CD4-positive, CD25-positive, alpha-beta regulatory T cell (primary cell): Measurements from ENCODE around the gene ABCC1. TPM values are rescaled to one million over a fixed set of nuclear protein-coding genes. Genes with fewer than 3 reads are reported as not detected.
A peak's percentile ranks its signal among the peaks of the same experiment; 100 is the strongest.

Source experiments
- ATAC-seq, 2 donors: fragments of 150-1000 bp; cut with Tn5 transposase; one replicate each; pipeline ENCODE4 v1.10.0; 2021; ENCODE audit warnings: low read depth in 2 of 2, moderate number of reproducible peaks in 2 of 2, moderate library complexity in 1 of 2
- DNase-seq, 3 donors: peaks; one replicate each; pipeline versions ENCODE4 v3.0.0 to v3.0.0-alpha.2; 2012 to 2022; ENCODE audit warnings: mixed read lengths in 1 of 3
- H3K27ac ChIP-seq: one replicate; pipeline ENCODE4 v1.7.0; 2013; ENCODE audit warnings: mild to moderate bottlenecking, low read length; ENCODE audit not compliant: insufficient read depth, poor library complexity, severe bottlenecking
- H3K27me3 ChIP-seq: one replicate; pipeline ENCODE4 v1.7.0; 2013; ENCODE audit warnings: low read length; ENCODE audit not compliant: control insufficient read depth, insufficient read depth
- H3K36me3 ChIP-seq: one replicate; pipeline ENCODE4 v1.7.0; 2013; ENCODE audit warnings: mild to moderate bottlenecking, low read length, moderate library complexity; ENCODE audit not compliant: control insufficient read depth, insufficient read depth
- H3K4me1 ChIP-seq: 2 replicates; pipeline ENCODE4 v1.7.0; 2013; ENCODE audit warnings: mild to moderate bottlenecking, low read length; ENCODE audit not compliant: insufficient read depth, control insufficient read depth, poor library complexity, severe bottlenecking
- H3K4me3 ChIP-seq: one replicate; pipeline ENCODE4 v1.7.0; 2013; ENCODE audit warnings: low read depth, mild to moderate bottlenecking, low read length, moderate library complexity
- H3K9me3 ChIP-seq, 2 experiments: 1 replicate in 1 of 2; 2 replicates in 1 of 2; pipeline ENCODE4 v1.7.0; 2013; ENCODE audit warnings: low read length in 2 of 2, mild to moderate bottlenecking in 1 of 2, moderate library complexity in 1 of 2; ENCODE audit not compliant: control insufficient read depth in 2 of 2
- H3K27ac Mint-ChIP-seq, 3 donors: one replicate each; pipeline ENCODE4 v1.8.0; 2020 to 2022; ENCODE audit warnings: mild to moderate bottlenecking in 3 of 3, mixed read lengths in 3 of 3, moderate library complexity in 2 of 3
- H3K27me3 Mint-ChIP-seq: one replicate; pipeline ENCODE4 v1.8.0; 2022; ENCODE audit warnings: mild to moderate bottlenecking, mixed read lengths
- H3K36me3 Mint-ChIP-seq: one replicate; pipeline ENCODE4 v1.8.0; 2020; ENCODE audit warnings: mixed read lengths
- H3K4me1 Mint-ChIP-seq, 4 donors: one replicate each; pipeline ENCODE4 v1.8.0; 2020 to 2022; ENCODE audit warnings: mixed read lengths in 4 of 4, mild to moderate bottlenecking in 1 of 4
- H3K4me3 Mint-ChIP-seq, 4 donors: one replicate each; pipeline ENCODE4 v1.8.0; 2020 to 2022; ENCODE audit warnings: mild to moderate bottlenecking in 4 of 4, mixed read lengths in 4 of 4, moderate library complexity in 3 of 4
- H3K9me3 Mint-ChIP-seq, 7 donors: one replicate each; pipeline ENCODE4 v1.8.0; 2020 to 2022; ENCODE audit warnings: mixed read lengths in 7 of 7, mild to moderate bottlenecking in 3 of 7, moderate library complexity in 2 of 7
- polyA plus RNA-seq, 4 donors: library from polyadenylated mRNA; unstranded; fragments of 300-500 nt; fragmentation: Illumina TruSeq; gene quantifications; one replicate each; pipeline ENCODE4 v1.2.3, GENCODE V29; 2021
- total RNA-seq: library from RNA; stranded (reverse); gene quantifications from one replicate; pipeline ENCODE4 v1.2.3, GENCODE V29; 2022

ABCC1 gene
- total and polyA plus RNA-seq, 5 donors from 2014 or later = 6.9 to 103 (median 8.7) TPM

- Histone ChIP-seq H3K4me1 (peaks cover 27% of the 10 kb centered on the region), H3K4me3 (peak overlapping the region; percentile 67), H3K9me3 (no peaks in the 10 kb centered on the region), H3K27me3 (no peaks in the 10 kb centered on the region), H3K27ac (peak overlapping the region; percentile 82), H3K36me3 (peaks cover 27% of the 10 kb centered on the region)
- H3K27me3 Mint-ChIP-seq = no peaks in the 10 kb centered on the region
- H3K4me3 Mint-ChIP-seq = peak overlapping the region; percentile 61 to 79 (median 75)
- peaks cover 29% of the 10 kb centered on the region for H3K36me3 Mint-ChIP-seq
- H3K4me1 Mint-ChIP-seq = peaks cover 26 to 79% (median 42%) of the 10 kb centered on the region in 4 donors
- no peaks in the 10 kb centered on the region for H3K9me3 Mint-ChIP-seq
- ATAC-seq = peak; percentile 72 to 79
- H3K27ac Mint-ChIP-seq = peak overlapping the region; percentile 94 to 96 (median 94)
- DNase-seq = peak; percentile 41 to 86 (median 68)
Measured at GRCh38 chr16:16025214-16025968, 76.0 kb downstream of the ABCC1 start.

- Histone ChIP-seq H3K9me3 (no peaks in the 10 kb centered on the region), H3K4me3 (no peak overlapping the region), H3K4me1 (peaks cover 35% of the 10 kb centered on the region), H3K27me3 (no peaks in the 10 kb centered on the region), H3K36me3 (peaks cover 17% of the 10 kb centered on the region), H3K27ac (no peak overlapping the region)
- H3K27ac Mint-ChIP-seq = peak overlapping the region; percentile 69 to 96 (median 93)
- no peak overlapping the region for H3K4me3 Mint-ChIP-seq
- H3K27me3 Mint-ChIP-seq = no peaks in the 10 kb centered on the region
- no peaks in the 10 kb centered on the region for H3K9me3 Mint-ChIP-seq
- no peak for ATAC-seq
- no peak for DNase-seq
- H3K36me3 Mint-ChIP-seq = peaks cover 25% of the 10 kb centered on the region
- peaks cover 17 to 82% (median 54%) of the 10 kb centered on the region in 4 donors for H3K4me1 Mint-ChIP-seq
Measured at GRCh38 chr16:16027728-16028310, 78.4 kb downstream of the ABCC1 start.

- ATAC-seq = no peak
- peaks cover 24% of the 10 kb centered on the region for H3K36me3 Mint-ChIP-seq
Measured at GRCh38 chr16:16028311-16028999, 79.0 kb downstream of the ABCC1 start.

GRCh38 chr16:16029431-16030011 is 80.1 kb downstream of the ABCC1 start:
- Histone ChIP-seq H3K27me3 (no peaks in the 10 kb centered on the region), H3K27ac (no peak overlapping the region), H3K36me3 (peaks cover 17% of the 10 kb centered on the region), H3K4me1 (peaks cover 46% of the 10 kb centered on the region), H3K9me3 (no peaks in the 10 kb centered on the region), H3K4me3 (no peak overlapping the region)
- Mint-ChIP-seq H3K9me3 (peaks cover 0 to 2% (median 0%) of the 10 kb centered on the region in 7 donors), H3K27ac (peak overlapping the region in 2 of 3 donors; percentile 26 to 85), H3K36me3 (peaks cover 20% of the 10 kb centered on the region), H3K4me3 (no peak overlapping the region), H3K27me3 (no peaks in the 10 kb centered on the region), H3K4me1 (peaks cover 18 to 82% (median 56%) of the 10 kb centered on the region in 4 donors)
- ATAC-seq = no peak
- DNase-seq = no peak

More at GRCh38 chr16:16028311-16028999, 79.0 kb downstream of the ABCC1 start:
- no peaks in the 10 kb centered on the region for H3K9me3 ChIP-seq
- peaks cover 42% of the 10 kb centered on the region for H3K4me1 ChIP-seq
- DNase-seq = no peak
- Mint-ChIP-seq H3K27me3 (no peaks in the 10 kb centered on the region), H3K27ac (peak overlapping the region; percentile 57 to 96 (median 85)), H3K4me1 (peaks cover 17 to 82% (median 57%) of the 10 kb centered on the region in 4 donors), H3K9me3 (peaks cover 0 to 2% (median 0%) of the 10 kb centered on the region in 7 donors), H3K4me3 (no peak overlapping the region)
- H3K27ac ChIP-seq = no peak overlapping the region
- no peaks in the 10 kb centered on the region for H3K27me3 ChIP-seq
- H3K4me3 ChIP-seq = no peak overlapping the region
- H3K36me3 ChIP-seq = peaks cover 17% of the 10 kb centered on the region

- Mint-ChIP-seq H3K4me3 (no peak overlapping the region), H3K4me1 (peaks cover 11 to 76% (median 50%) of the 10 kb centered on the region in 4 donors), H3K27ac (peak overlapping the region in 2 of 3 donors; percentile 14 to 80), H3K27me3 (no peaks in the 10 kb centered on the region), H3K9me3 (peaks cover 0 to 2% (median 0%) of the 10 kb centered on the region in 7 donors), H3K36me3 (peaks cover 20% of the 10 kb centered on the region)
- Histone ChIP-seq H3K4me3 (no peak overlapping the region), H3K27me3 (no peaks in the 10 kb centered on the region), H3K4me1 (peaks cover 43% of the 10 kb centered on the region), H3K27ac (no peak overlapping the region), H3K36me3 (peaks cover 18% of the 10 kb centered on the region), H3K9me3 (no peaks in the 10 kb centered on the region)
- DNase-seq = no peak
- ATAC-seq = no peak
Measured at GRCh38 chr16:16030449-16030848, 81.0 kb downstream of the ABCC1 start.

GRCh38 chr16:16031401-16031800 is 82.0 kb downstream of the ABCC1 start:
- no peak for ATAC-seq
- Histone ChIP-seq H3K9me3 (no peaks in the 10 kb centered on the region), H3K27me3 (no peaks in the 10 kb centered on the region), H3K4me3 (no peak overlapping the region), H3K27ac (no peak overlapping the region), H3K36me3 (peaks cover 28% of the 10 kb centered on the region), H3K4me1 (peaks cover 34% of the 10 kb centered on the region)
- Mint-ChIP-seq H3K4me3 (no peak overlapping the region), H3K27me3 (no peaks in the 10 kb centered on the region), H3K4me1 (peaks cover 8 to 67% (median 42%) of the 10 kb centered on the region in 4 donors), H3K9me3 (peaks cover 0 to 2% (median 0%) of the 10 kb centered on the region in 7 donors), H3K27ac (peak overlapping the region; percentile 72 to 95 (median 74)), H3K36me3 (peaks cover 25% of the 10 kb centered on the region)
- no peak for DNase-seq

- ATAC-seq (no peak), DNase-seq (no peak)
- no peaks in the 10 kb centered on the region for H3K27me3 ChIP-seq
- H3K4me1 Mint-ChIP-seq = peaks cover 8 to 59% (median 41%) of the 10 kb centered on the region in 4 donors
- no peaks in the 10 kb centered on the region for H3K9me3 ChIP-seq
- H3K27me3 Mint-ChIP-seq = no peaks in the 10 kb centered on the region
- peak overlapping the region in 2 of 4 donors; percentile 75 to 81 for H3K4me3 Mint-ChIP-seq
- peak overlapping the region; percentile 77 for H3K27ac ChIP-seq
- H3K36me3 ChIP-seq = peaks cover 36% of the 10 kb centered on the region
- peaks cover 0 to 2% (median 0%) of the 10 kb centered on the region in 7 donors for H3K9me3 Mint-ChIP-seq
- peaks cover 32% of the 10 kb centered on the region for H3K4me1 ChIP-seq
- H3K4me3 ChIP-seq = peak overlapping the region; percentile 70
- peaks cover 32% of the 10 kb centered on the region for H3K36me3 Mint-ChIP-seq
- H3K27ac Mint-ChIP-seq = peak overlapping the region; percentile 69 to 95 (median 94)
Measured at GRCh38 chr16:16032271-16032979, 83.0 kb downstream of the ABCC1 start.
